Bronchial epithelial cell (primary cell): ENCODE results near the gene TSPOAP1. TPM values are rescaled to one million over a fixed set of nuclear protein-coding genes. Genes with fewer than 3 reads are reported as not detected.

Experiments
- DNase-seq: peaks from one replicate; pipeline ENCODE4 v3.0.0-alpha.2; 2010; ENCODE audit warnings: low read depth
- FAIRE-seq: peaks from 2 replicates; lab custom pipeline; 2011; peaks lifted over from hg19 to GRCh38; lab: Jason Lieb, UNC
- H3K27me3 ChIP-seq: 2 replicates; pipeline ENCODE4 v1.5.1; 2011; ENCODE audit warnings: low read length; ENCODE audit not compliant: control insufficient read depth, insufficient read depth
- H3K36me3 ChIP-seq: 2 replicates; pipeline ENCODE4 v1.5.1; 2011; ENCODE audit warnings: low read length; ENCODE audit not compliant: control insufficient read depth, insufficient read depth
- H3K4me3 ChIP-seq: 2 replicates; pipeline ENCODE4 v1.5.1; 2011; ENCODE audit warnings: mild to moderate bottlenecking, low read depth, low read length, control low read depth
- CTCF ChIP-seq: IDR thresholded peaks from 2 replicates; pipeline ENCODE4 v1.5.1; 2011; ENCODE audit warnings: mild to moderate bottlenecking, moderate library complexity, low read length, control low read depth, inconsistent platforms; ENCODE audit not compliant: insufficient read depth, severe bottlenecking
- total RNA-seq: library from RNA; depleted of rRNA; stranded (reverse); fragments of >200 nt; gene quantifications from 2 replicates; pipeline ENCODE4 v1.2.1, GENCODE V29; 2014

Gene TSPOAP1
- total RNA-seq, 1 donor from 2014 or later: 0.53 TPM

- no peak for TF ChIP-seq CTCF
- DNase-seq (no peak), FAIRE-seq (no peak)
- Histone ChIP-seq H3K27me3 (peaks cover 10% of the 10 kb centered on the region), H3K36me3 (no peaks in the 10 kb centered on the region), H3K4me3 (no peak overlapping the region)
Observed at GRCh38 chr17:58329810-58330537, 1.4 kb upstream of the TSPOAP1 start.

GRCh38 chr17:58329035-58329809 is 627 bp upstream of the TSPOAP1 start:
- FAIRE-seq (no peak), DNase-seq (no peak)
- TF ChIP-seq CTCF: peak; percentile 10
- H3K4me3 ChIP-seq: no peak overlapping the region
- H3K36me3 ChIP-seq: no peaks in the 10 kb centered on the region
- H3K27me3 ChIP-seq: peaks cover 14% of the 10 kb centered on the region

- DNase-seq: no peak
- no peak overlapping the region for H3K4me3 ChIP-seq
- no peak for FAIRE-seq
- no peaks in the 10 kb centered on the region for H3K36me3 ChIP-seq
- peaks cover 16% of the 10 kb centered on the region for H3K27me3 ChIP-seq
- TF ChIP-seq CTCF: no peak
Observed at GRCh38 chr17:58327363-58328194, 1.0 kb downstream of the TSPOAP1 start.

GRCh38 chr17:58326609-58327362 is 1.8 kb downstream of the TSPOAP1 start:
- Histone ChIP-seq H3K27me3 (peaks cover 16% of the 10 kb centered on the region), H3K36me3 (no peaks in the 10 kb centered on the region), H3K4me3 (no peak overlapping the region)
- no peak for DNase-seq
- FAIRE-seq: no peak
- TF ChIP-seq CTCF: no peak

GRCh38 chr17:58325976-58326468 is 2.6 kb downstream of the TSPOAP1 start:
- no peaks in the 10 kb centered on the region for H3K36me3 ChIP-seq
- no peak overlapping the region for H3K4me3 ChIP-seq
- no peak for FAIRE-seq
- no peak for DNase-seq
- TF ChIP-seq CTCF: no peak
- peaks cover 16% of the 10 kb centered on the region for H3K27me3 ChIP-seq
